Endothelial cell of umbilical vein (primary cell): Measurements from ENCODE around the gene MAP1LC3B2.

Experiments
- CTCF ChIP-seq, 2 donors: IDR thresholded peaks; 1 replicate in 1 of 2; 2 replicates in 1 of 2; pipeline ENCODE4 v1.5.1; 2011; ENCODE audit warnings: low read length in 2 of 2, mild to moderate bottlenecking in 2 of 2, moderate library complexity in 2 of 2, control low read depth in 1 of 2, inconsistent platforms in 1 of 2, low read depth in 1 of 2; ENCODE audit not compliant: insufficient read depth in 1 of 2; ENCODE audit errors: extremely low read depth in 1 of 2
- EZH2 ChIP-seq: IDR thresholded peaks from 2 replicates; pipeline ENCODE4 v1.6.1; 2012; ENCODE audit warnings: borderline replicate concordance, low read depth, mild to moderate bottlenecking, moderate library complexity, low read length, inconsistent platforms; ENCODE audit not compliant: severe bottlenecking
- GATA2 ChIP-seq: IDR thresholded peaks from 2 replicates; pipeline ENCODE4 v1.7.0; 2011; ENCODE audit warnings: low read depth, mild to moderate bottlenecking, moderate library complexity, mixed read lengths, low read length; ENCODE audit not compliant: insufficient read length, insufficient read depth
- MAX ChIP-seq: IDR thresholded peaks from 2 replicates; pipeline ENCODE4 v1.6.1; 2011; ENCODE audit not compliant: insufficient read depth, insufficient read length
- MYC ChIP-seq: IDR thresholded peaks from one replicate; pipeline ENCODE4 v1.6.1; 2011; ENCODE audit warnings: mild to moderate bottlenecking, low read depth, low read length
- POLR2A ChIP-seq: IDR thresholded peaks from 2 replicates; pipeline ENCODE4 v1.6.1; 2012; ENCODE audit warnings: low read depth, mild to moderate bottlenecking, control low read depth, low read length
- POLR2AphosphoS5 ChIP-seq: IDR thresholded peaks from 2 replicates; pipeline ENCODE4 v1.6.1; 2012; ENCODE audit warnings: low read depth, mild to moderate bottlenecking, control low read depth, low read length, moderate library complexity; ENCODE audit not compliant: insufficient read depth

- TF ChIP-seq CTCF (IDR thresholded peaks at IDR 0.05; ENCODE audit: extremely low read depth in 1 of 2, insufficient read depth in 1 of 2, low read depth in 1 of 2, low read length in 2 of 2) (no peak), POLR2A (no peak), EZH2 (no peak), POLR2AphosphoS5 (no peak), GATA2 (no peak), MYC (no peak), MAX (no peak)
Measured at GRCh38 chr12:116595672-116596071, 36.5 kb downstream of the MAP1LC3B2 start.
